PC-9 (cell line): ENCODE data around the gene UBE2E2.

Experiments used
- EZH2 ChIP-seq: fragments of 200-600 bp; sonication (generic); IDR thresholded peaks from 2 replicates; pipeline ENCODE4 v1.8.0; 2017; ENCODE audit warnings: antibody characterized with exemption, low read depth
- TF ChIP-seq, protein P1 (sequence below): fragments of 200-600 bp; sonication (generic); conservative IDR thresholded peaks from 2 replicates; pipeline ENCODE4 v1.6.1; 2017; ENCODE audit warnings: mixed run types, antibody characterized with exemption, mild to moderate bottlenecking, moderate library complexity

DNA sequence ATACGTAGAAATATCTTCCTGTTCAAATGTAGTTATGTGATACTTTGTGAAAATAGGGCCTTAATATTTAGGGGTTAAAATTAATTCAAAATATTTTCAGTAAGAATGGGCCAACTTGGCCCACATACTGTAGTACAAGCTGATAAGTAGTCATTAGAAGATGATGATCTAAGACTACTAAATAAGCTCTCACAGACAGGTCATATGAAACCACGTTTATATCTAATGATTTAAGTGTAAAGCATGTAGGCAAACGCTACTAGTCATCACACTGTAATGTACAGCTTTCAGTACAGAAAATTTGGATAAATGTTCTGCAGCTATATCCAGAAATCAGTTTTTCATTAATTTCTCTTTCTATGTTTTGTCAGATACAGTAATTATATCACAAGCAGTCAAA, 228.6 kb downstream of the UBE2E2 start:
- TF ChIP-seq, protein P1, sequence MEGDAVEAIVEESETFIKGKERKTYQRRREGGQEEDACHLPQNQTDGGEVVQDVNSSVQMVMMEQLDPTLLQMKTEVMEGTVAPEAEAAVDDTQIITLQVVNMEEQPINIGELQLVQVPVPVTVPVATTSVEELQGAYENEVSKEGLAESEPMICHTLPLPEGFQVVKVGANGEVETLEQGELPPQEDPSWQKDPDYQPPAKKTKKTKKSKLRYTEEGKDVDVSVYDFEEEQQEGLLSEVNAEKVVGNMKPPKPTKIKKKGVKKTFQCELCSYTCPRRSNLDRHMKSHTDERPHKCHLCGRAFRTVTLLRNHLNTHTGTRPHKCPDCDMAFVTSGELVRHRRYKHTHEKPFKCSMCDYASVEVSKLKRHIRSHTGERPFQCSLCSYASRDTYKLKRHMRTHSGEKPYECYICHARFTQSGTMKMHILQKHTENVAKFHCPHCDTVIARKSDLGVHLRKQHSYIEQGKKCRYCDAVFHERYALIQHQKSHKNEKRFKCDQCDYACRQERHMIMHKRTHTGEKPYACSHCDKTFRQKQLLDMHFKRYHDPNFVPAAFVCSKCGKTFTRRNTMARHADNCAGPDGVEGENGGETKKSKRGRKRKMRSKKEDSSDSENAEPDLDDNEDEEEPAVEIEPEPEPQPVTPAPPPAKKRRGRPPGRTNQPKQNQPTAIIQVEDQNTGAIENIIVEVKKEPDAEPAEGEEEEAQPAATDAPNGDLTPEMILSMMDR: no peak
- no peak for TF ChIP-seq EZH2
